Ovary (tissue), 3 donors: ENCODE data around the gene PHC1.

ENCODE experiments used
- CTCF ChIP-seq, 3 donors: fragments of 450-650 bp in 2 of 3; fragments of 200-600 bp in 1 of 3; IDR thresholded peaks; one replicate each; pipeline versions ENCODE4 v1.5.1 to v1.8.0; 2016 to 2022; ENCODE audit warnings: antibody characterized with exemption in 3 of 3, mild to moderate bottlenecking in 1 of 3
- POLR2A ChIP-seq: fragments of 450-650 bp; IDR thresholded peaks from one replicate; pipeline ENCODE4 v1.6.1; 2017; ENCODE audit warnings: antibody characterized with exemption, mild to moderate bottlenecking, moderate library complexity
- donor health status: DM: no; HTN: no; CAD: no.

- TF ChIP-seq CTCF (IDR thresholded peaks at IDR 0.05), result no peak
- no peak for TF ChIP-seq POLR2A
These were observed 43.2 kb upstream of the PHC1 start for GRCh38 chr12:8871068-8871467.
